Keratinocyte (primary cell): ENCODE results near the gene C1orf50. TPM values are rescaled to one million over a fixed set of nuclear protein-coding genes. Genes with fewer than 3 reads are reported as not detected.

Source experiments
- DNase-seq: peaks from one replicate; pipeline ENCODE4 v3.0.0-alpha.2; 2011; ENCODE audit warnings: low read depth, missing footprints, low spot score
- FAIRE-seq: peaks from 2 replicates; lab custom pipeline; 2011; peaks lifted over from hg19 to GRCh38; lab: Jason Lieb, UNC
- H2AFZ ChIP-seq: 2 replicates; pipeline ENCODE4 v1.6.0; 2012; ENCODE audit warnings: low read length, control low read depth, inconsistent platforms; ENCODE audit not compliant: control insufficient read depth
- H3K27ac ChIP-seq: 2 replicates; pipeline ENCODE4 v1.5.1; 2011; ENCODE audit warnings: low read length; ENCODE audit not compliant: control insufficient read depth, insufficient read depth
- H3K27me3 ChIP-seq: 3 replicates; pipeline ENCODE4 v1.6.0; 2011; ENCODE audit warnings: low read length; ENCODE audit not compliant: control insufficient read depth, insufficient read depth; ENCODE audit errors: extremely low read depth
- H3K36me3 ChIP-seq, 2 experiments: 2 replicates in 1 of 2; 3 replicates in 1 of 2; pipeline ENCODE4 v1.5.1; 2011; ENCODE audit warnings: low read length in 2 of 2, mild to moderate bottlenecking in 1 of 2; ENCODE audit not compliant: control insufficient read depth in 2 of 2, insufficient read depth in 2 of 2; ENCODE audit errors: extremely low read depth in 1 of 2
- H3K4me1 ChIP-seq: 3 replicates; pipeline ENCODE4 v1.5.1; 2011; ENCODE audit warnings: low read length; ENCODE audit not compliant: control insufficient read depth, insufficient read depth; ENCODE audit errors: extremely low read depth
- H3K4me2 ChIP-seq: 3 replicates; pipeline ENCODE4 v1.6.0; 2011; ENCODE audit warnings: low read depth, low read length; ENCODE audit not compliant: control insufficient read depth, insufficient read depth; ENCODE audit errors: extremely low read depth
- H3K4me3 ChIP-seq, 3 experiments: fragments of 200-600 bp in 1 of 3; sonication (generic) in 1 of 3; 2 replicates in 2 of 3; 3 replicates in 1 of 3; pipeline ENCODE4 v1.5.1; 2011 to 2016; ENCODE audit warnings: low read length in 3 of 3, mild to moderate bottlenecking in 3 of 3, control low read depth in 2 of 3, inconsistent platforms in 1 of 3, low read depth in 1 of 3, mixed read lengths in 1 of 3, mixed run types in 1 of 3, moderate library complexity in 1 of 3; ENCODE audit not compliant: control insufficient read depth in 2 of 3, insufficient read depth in 2 of 3; ENCODE audit errors: extremely low read depth in 1 of 3
- H3K79me2 ChIP-seq: 2 replicates; pipeline ENCODE4 v1.6.0; 2012; ENCODE audit warnings: low read length; ENCODE audit not compliant: control insufficient read depth, insufficient read depth
- H3K9ac ChIP-seq: 3 replicates; pipeline ENCODE4 v1.6.0; 2011; ENCODE audit warnings: low read length; ENCODE audit not compliant: control insufficient read depth, insufficient read depth; ENCODE audit errors: extremely low read depth
- H3K9me1 ChIP-seq: 3 replicates; pipeline ENCODE4 v1.6.0; 2011; ENCODE audit warnings: low read length; ENCODE audit not compliant: control insufficient read depth, insufficient read depth; ENCODE audit errors: extremely low read depth
- H3K9me3 ChIP-seq: 2 replicates; pipeline ENCODE4 v1.5.1; 2012; ENCODE audit warnings: low read depth, low read length; ENCODE audit not compliant: control insufficient read depth
- H4K20me1 ChIP-seq: 3 replicates; pipeline ENCODE4 v1.6.0; 2011; ENCODE audit warnings: low read length; ENCODE audit not compliant: control insufficient read depth, insufficient read depth; ENCODE audit errors: extremely low read depth
- EZH2 ChIP-seq: IDR thresholded peaks from one replicate; pipeline ENCODE4 v1.6.1; 2012; ENCODE audit warnings: inconsistent platforms, mild to moderate bottlenecking, low read length, moderate library complexity
- dilution Hi-C: fragments of 300-500 bp; cut with MboI; formaldehyde crosslinking; loops from one replicate; pipeline ENCODE4 v1.7.0; 2020; ENCODE audit warnings: low sequenced_read_pairs; ENCODE audit not compliant: extremely low pct_ligation_motif_present
- polyA plus RNA-seq, 5 experiments: library from polyadenylated mRNA; depleted of rRNA in 3 of 5; stranded (reverse) in 3 of 5; stranded (forward) in 1 of 5; unstranded in 1 of 5; fragments of >200 nt; gene quantifications; 1 replicate in 1 of 5; 2 replicates in 3 of 5; 3 replicates in 1 of 5; pipeline versions ENCODE4 v1.2.1 to v1.2.3, GENCODE V29; 2011 to 2012; ENCODE audit warnings: missing spikeins in 2 of 5, low read depth in 1 of 5, low replicate concordance in 1 of 5
- TF ChIP-seq, protein P1 (sequence below), 3 experiments: IDR thresholded peaks in 1 of 3; conservative IDR thresholded peaks in 1 of 3; optimal IDR thresholded peaks in 1 of 3; 2 replicates in 2 of 3; 3 replicates in 1 of 3; pipeline versions ENCODE3 to v1.5.1; 2011; ENCODE audit warnings: low read length in 3 of 3, mild to moderate bottlenecking in 3 of 3, moderate library complexity in 2 of 3, control low read depth in 1 of 3, inconsistent platforms in 1 of 3; ENCODE audit not compliant: insufficient read depth in 2 of 3; ENCODE audit errors: extremely low read depth in 1 of 3

C1orf50 gene
- polyA plus RNA-seq, 1 donor (not counting 4 experiments of a cell fraction or from before 2014, with no cell fraction given) = 9.6 TPM

DNA sequence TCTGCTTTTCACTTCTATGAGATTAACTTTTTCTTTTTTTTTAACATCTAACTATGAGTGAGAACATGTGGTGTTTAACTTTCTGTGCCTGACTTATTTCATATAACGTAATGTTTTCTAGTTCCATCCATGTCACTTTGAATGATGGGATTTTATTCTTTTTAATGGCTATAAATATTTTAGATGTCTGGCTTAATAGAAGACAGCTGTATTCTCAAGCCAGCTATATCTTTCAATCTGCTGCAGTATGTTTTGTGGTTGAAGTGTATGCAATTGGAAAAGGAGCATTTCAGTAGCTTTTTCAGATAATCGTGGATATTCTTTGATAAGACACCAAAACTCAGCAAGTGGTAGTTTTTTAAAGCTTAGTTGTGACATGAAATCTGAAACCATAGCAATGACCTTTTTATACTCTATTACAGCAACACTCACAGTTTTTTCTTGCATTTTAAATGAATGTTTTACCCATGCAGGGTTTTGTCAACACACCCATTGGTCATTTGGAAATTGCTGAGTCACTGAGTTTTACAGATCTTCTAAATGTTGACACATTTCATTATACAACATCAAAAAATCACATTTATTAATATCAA lies 55.8 kb downstream of the C1orf50 start:
- H3K4me2 ChIP-seq = no peak overlapping the region
- no peak overlapping the region for H3K9ac ChIP-seq
- H3K9me3 ChIP-seq = no peaks in the 10 kb centered on the region
- no peaks in the 10 kb centered on the region for H3K9me1 ChIP-seq
- no peak for FAIRE-seq
- DNase-seq = no peak
- H2AFZ ChIP-seq = no peak overlapping the region
- no peak overlapping the region for H3K27ac ChIP-seq
- no peaks in the 10 kb centered on the region for H3K79me2 ChIP-seq
- H3K4me1 ChIP-seq = peaks cover 2% of the 10 kb centered on the region
- dilution Hi-C loops = no loop called here
- no peaks in the 10 kb centered on the region for H3K27me3 ChIP-seq
- no peaks in the 10 kb centered on the region for H3K36me3 ChIP-seq
- no peaks in the 10 kb centered on the region for H4K20me1 ChIP-seq
- TF ChIP-seq, protein P1, sequence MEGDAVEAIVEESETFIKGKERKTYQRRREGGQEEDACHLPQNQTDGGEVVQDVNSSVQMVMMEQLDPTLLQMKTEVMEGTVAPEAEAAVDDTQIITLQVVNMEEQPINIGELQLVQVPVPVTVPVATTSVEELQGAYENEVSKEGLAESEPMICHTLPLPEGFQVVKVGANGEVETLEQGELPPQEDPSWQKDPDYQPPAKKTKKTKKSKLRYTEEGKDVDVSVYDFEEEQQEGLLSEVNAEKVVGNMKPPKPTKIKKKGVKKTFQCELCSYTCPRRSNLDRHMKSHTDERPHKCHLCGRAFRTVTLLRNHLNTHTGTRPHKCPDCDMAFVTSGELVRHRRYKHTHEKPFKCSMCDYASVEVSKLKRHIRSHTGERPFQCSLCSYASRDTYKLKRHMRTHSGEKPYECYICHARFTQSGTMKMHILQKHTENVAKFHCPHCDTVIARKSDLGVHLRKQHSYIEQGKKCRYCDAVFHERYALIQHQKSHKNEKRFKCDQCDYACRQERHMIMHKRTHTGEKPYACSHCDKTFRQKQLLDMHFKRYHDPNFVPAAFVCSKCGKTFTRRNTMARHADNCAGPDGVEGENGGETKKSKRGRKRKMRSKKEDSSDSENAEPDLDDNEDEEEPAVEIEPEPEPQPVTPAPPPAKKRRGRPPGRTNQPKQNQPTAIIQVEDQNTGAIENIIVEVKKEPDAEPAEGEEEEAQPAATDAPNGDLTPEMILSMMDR (optimal IDR thresholded peaks at IDR 0.05 in 1 of 3, IDR thresholded peaks at IDR 0.05 in 1 of 3, conservative IDR thresholded peaks at IDR 0.05 in 1 of 3; ENCODE audit: extremely low read depth in 1 of 3, insufficient read depth in 2 of 3, low read length in 3 of 3) = no peak
- no peak for TF ChIP-seq EZH2
- no peak overlapping the region for H3K4me3 ChIP-seq

DNA sequence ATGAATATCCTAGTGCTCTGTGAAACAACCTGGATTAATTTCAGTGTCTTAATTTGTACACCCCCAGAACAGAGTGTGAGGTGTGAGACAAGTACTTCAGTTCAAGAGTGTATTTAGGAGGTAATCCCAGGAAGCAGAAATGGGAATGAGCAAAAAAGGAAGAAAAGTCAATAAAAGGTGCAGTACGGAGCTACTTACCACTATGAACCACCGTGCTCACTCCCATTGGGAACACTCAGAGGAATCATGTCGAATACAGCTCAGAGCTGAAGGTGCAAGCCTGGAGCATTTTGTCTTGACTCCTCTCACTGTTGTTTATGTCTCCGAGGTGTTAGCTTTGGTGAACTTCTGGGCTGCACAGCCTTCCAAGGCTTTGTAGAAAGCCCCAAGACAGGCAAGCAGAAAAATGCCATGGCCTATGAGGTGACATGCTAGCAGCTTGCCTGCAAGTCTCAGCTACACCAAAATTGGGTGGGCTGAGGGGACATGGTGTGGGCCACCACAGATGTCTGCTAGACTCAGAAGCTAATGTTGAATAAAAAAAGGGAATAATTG lies 57.5 kb downstream of the C1orf50 start:
- H3K4me3 ChIP-seq = no peak overlapping the region
- no peaks in the 10 kb centered on the region for H3K9me3 ChIP-seq
- no peaks in the 10 kb centered on the region for H3K36me3 ChIP-seq
- TF ChIP-seq, protein P1 (optimal IDR thresholded peaks at IDR 0.05 in 1 of 3, IDR thresholded peaks at IDR 0.05 in 1 of 3, conservative IDR thresholded peaks at IDR 0.05 in 1 of 3; ENCODE audit: extremely low read depth in 1 of 3, insufficient read depth in 2 of 3, low read length in 3 of 3) = no peak
- no peak for TF ChIP-seq EZH2
- no peaks in the 10 kb centered on the region for H4K20me1 ChIP-seq
- H3K4me1 ChIP-seq = no peaks in the 10 kb centered on the region
- H3K27ac ChIP-seq = no peak overlapping the region
- no peaks in the 10 kb centered on the region for H3K79me2 ChIP-seq
- no peaks in the 10 kb centered on the region for H3K9me1 ChIP-seq
- no peak overlapping the region for H3K4me2 ChIP-seq
- no peaks in the 10 kb centered on the region for H3K27me3 ChIP-seq
- FAIRE-seq = no peak
- no peak overlapping the region for H2AFZ ChIP-seq
- no peak overlapping the region for H3K9ac ChIP-seq
- dilution Hi-C loops = no loop called here
- no peak for DNase-seq
